ENCODE measurements around the gene CCDC92B. TPM values are rescaled to one million over a fixed set of nuclear protein-coding genes. Genes with fewer than 3 reads are reported as not detected.
"Not testable (repeated sequence)": the region's sequence is repeated elsewhere in the genome, so short reads cannot be mapped to it uniquely, and the experiment has no call there.

CCDC92B gene
- total RNA-seq, 1 experiment from 2014 or later: 0.09 TPM

DNA sequence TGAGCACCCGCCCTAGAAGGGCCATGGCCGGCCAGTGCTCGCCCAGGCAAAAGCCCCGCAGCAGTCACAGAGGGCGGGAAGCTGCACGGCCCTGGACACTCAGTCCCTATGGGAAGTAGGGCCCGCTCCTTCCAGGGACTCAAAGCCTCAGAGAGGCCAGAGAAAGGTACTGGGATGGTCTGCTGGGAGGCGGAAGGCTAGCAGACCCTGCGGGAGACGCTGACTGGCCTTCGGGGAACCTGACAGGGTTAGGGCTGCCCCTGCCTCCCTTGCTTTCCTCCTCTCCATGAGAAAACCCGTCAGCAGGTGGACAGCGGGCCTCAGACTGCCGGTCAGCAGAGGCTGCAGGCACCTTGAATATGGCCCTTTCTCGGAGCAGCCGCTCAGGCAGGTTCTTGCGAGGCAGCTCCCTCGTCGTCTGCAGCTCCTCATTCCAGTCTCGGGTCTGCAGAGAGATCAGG, 49.4 kb downstream of the CCDC92B start:
- POLR2A ChIA-PET (ENCODE audit: low non-redundant PET): no interaction called here

DNA sequence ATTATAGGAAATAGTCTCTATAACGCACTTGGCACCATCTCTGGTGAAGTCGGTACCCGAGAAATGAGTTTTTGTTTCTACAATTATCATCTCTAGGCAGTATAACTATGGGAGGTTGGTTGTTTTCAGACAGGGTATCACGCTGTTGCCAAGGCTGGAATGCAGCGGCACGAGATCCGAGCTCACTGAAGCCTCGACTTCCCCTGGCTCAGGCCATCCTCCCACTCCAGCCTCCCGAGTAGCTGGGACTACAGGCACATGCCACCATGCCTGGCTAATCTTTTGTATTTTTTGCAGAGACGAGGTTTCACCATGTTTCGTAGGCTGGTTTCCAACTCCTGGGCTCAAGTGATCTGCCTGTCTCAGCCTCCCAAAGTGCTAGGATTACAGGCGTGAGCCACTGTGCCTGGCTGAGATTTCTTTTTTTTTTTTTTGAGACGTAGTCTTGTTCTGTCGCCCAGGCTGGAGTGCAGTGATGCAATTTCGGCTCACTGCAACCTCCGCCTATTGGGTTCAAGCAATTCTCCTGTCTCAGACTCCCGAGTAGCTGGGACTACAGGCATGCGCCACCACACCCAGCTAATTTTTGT, 50.1 kb downstream of the CCDC92B start:
- POLR2A ChIA-PET (ENCODE audit: low non-redundant PET); DNase-seq (ENCODE audit: low spot score); H3K27ac ChIP-seq (ENCODE audit: low read depth, low read length, poor library complexity, severe bottlenecking); H3K9me3 ChIP-seq (ENCODE audit: low read depth, low read length, poor library complexity, severe bottlenecking); H3K27me3 ChIP-seq (replicated peaks; ENCODE audit: insufficient read depth, low read depth, low read length, poor library complexity); intact Hi-C loops (cut with micrococcal nuclease; ENCODE audit: unreplicated experiment); BruUV-seq (replicated peaks); H3K4me1 ChIP-seq (ENCODE audit: insufficient read depth, low read length, poor library complexity, severe bottlenecking); H3K4me3 ChIP-seq (ENCODE audit: low read depth, low read length, poor library complexity, severe bottlenecking): not testable (repeated sequence)
- CTCF ChIA-PET: interaction anchor here (0.7 kb wide), 1 partner anchor 14 kb away, joined by 3 read pairs; no protein-coding TSS in a partner anchor
- H3K36me3 ChIP-seq (ENCODE audit: insufficient read depth, low read length, poor library complexity, severe bottlenecking): peaks cover 76% of the 10 kb centered on the region

More for the DNA sequence above, 49.4 kb downstream of the CCDC92B start:
- Histone ChIP-seq H3K4me1 (ENCODE audit: insufficient read depth, low read length, poor library complexity, severe bottlenecking) (no peaks in the 10 kb centered on the region), H3K4me3 (ENCODE audit: low read depth, low read length, poor library complexity, severe bottlenecking) (no peak overlapping the region), H3K27me3 (replicated peaks; ENCODE audit: insufficient read depth, low read depth, low read length, poor library complexity) (no peaks in the 10 kb centered on the region), H3K27ac (ENCODE audit: low read depth, low read length, poor library complexity, severe bottlenecking) (no peak overlapping the region), H3K9me3 (ENCODE audit: low read depth, low read length, poor library complexity, severe bottlenecking) (no peaks in the 10 kb centered on the region), H3K36me3 (ENCODE audit: insufficient read depth, low read length, poor library complexity, severe bottlenecking) (peaks cover 74% of the 10 kb centered on the region)
- no TSS peak for BruUV-seq (replicated peaks)
- CTCF ChIA-PET: no interaction called here
- no peak for TF ChIP-seq EZH2 (IDR thresholded peaks at IDR 0.05; ENCODE audit: borderline replicate concordance, low read depth, low read length, poor library complexity, severe bottlenecking)
- TF ChIP-seq, protein P1, sequence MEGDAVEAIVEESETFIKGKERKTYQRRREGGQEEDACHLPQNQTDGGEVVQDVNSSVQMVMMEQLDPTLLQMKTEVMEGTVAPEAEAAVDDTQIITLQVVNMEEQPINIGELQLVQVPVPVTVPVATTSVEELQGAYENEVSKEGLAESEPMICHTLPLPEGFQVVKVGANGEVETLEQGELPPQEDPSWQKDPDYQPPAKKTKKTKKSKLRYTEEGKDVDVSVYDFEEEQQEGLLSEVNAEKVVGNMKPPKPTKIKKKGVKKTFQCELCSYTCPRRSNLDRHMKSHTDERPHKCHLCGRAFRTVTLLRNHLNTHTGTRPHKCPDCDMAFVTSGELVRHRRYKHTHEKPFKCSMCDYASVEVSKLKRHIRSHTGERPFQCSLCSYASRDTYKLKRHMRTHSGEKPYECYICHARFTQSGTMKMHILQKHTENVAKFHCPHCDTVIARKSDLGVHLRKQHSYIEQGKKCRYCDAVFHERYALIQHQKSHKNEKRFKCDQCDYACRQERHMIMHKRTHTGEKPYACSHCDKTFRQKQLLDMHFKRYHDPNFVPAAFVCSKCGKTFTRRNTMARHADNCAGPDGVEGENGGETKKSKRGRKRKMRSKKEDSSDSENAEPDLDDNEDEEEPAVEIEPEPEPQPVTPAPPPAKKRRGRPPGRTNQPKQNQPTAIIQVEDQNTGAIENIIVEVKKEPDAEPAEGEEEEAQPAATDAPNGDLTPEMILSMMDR (conservative IDR thresholded peaks at IDR 0.05; ENCODE audit: low read depth, low read length): no peak
- intact Hi-C loops (cut with micrococcal nuclease; ENCODE audit: unreplicated experiment): no loop called here
- DNase-seq (ENCODE audit: low spot score): no peak

DNA sequence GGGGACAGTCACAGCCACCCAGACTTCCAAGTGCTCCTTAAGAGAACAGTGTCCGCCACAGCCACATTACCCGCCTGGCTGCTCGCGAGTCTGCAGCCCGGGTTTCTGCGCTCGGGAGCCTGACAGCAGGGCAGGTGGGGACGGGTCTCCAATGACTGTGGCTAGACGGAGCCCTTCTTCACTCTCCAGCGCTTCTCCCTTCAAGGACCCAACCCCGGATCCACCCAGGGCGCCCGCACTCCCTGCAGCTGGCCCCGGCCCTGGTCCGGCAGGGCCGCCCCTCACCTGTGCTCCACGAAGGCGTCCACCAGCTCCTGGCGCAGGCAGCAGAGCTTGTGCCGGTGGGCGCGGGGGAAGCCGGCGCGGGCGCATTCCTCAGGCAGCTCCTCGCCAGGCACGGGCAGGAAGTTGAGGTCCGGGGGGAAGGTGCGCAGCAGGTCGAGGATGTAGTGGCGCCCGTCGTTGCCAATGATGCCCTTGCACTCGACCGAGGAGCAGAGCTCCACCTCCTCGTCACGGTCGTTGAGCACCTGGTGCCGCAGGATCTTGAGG, 51.8 kb downstream of the CCDC92B start:
- Histone ChIP-seq H3K27me3 (replicated peaks; ENCODE audit: insufficient read depth, low read depth, low read length, poor library complexity) (no peaks in the 10 kb centered on the region), H3K27ac (ENCODE audit: low read depth, low read length, poor library complexity, severe bottlenecking) (no peak overlapping the region), H3K9me3 (ENCODE audit: low read depth, low read length, poor library complexity, severe bottlenecking) (no peaks in the 10 kb centered on the region), H3K4me1 (ENCODE audit: insufficient read depth, low read length, poor library complexity, severe bottlenecking) (no peaks in the 10 kb centered on the region), H3K4me3 (ENCODE audit: low read depth, low read length, poor library complexity, severe bottlenecking) (no peak overlapping the region), H3K36me3 (ENCODE audit: insufficient read depth, low read length, poor library complexity, severe bottlenecking) (peaks cover 76% of the 10 kb centered on the region)
- BruUV-seq (replicated peaks): no TSS peak
- ChIA-PET POLR2A (ENCODE audit: low non-redundant PET) (interaction anchor here (0.7 kb wide), 1 partner anchor 15 kb away, joined by 4 read pairs; no protein-coding TSS in a partner anchor), CTCF (no interaction called here)
- no peak for TF ChIP-seq EZH2 (IDR thresholded peaks at IDR 0.05; ENCODE audit: borderline replicate concordance, low read depth, low read length, poor library complexity, severe bottlenecking)
- TF ChIP-seq, protein P1 (conservative IDR thresholded peaks at IDR 0.05; ENCODE audit: low read depth, low read length): no peak
- intact Hi-C loops (cut with micrococcal nuclease; ENCODE audit: unreplicated experiment): no loop called here
- DNase-seq (ENCODE audit: low spot score): no peak
